GM12878 (cell line): ENCODE results near the gene TACR1.

Source experiments
- CBFB ChIP-seq: IDR thresholded peaks from 2 replicates; pipeline ENCODE4 v1.6.1; 2016; ENCODE audit warnings: antibody characterized with exemption, low read depth
- EP300 ChIP-seq, 2 experiments: fragments of 150-350 bp in 1 of 2; IDR thresholded peaks; 2 replicates each; pipeline ENCODE4 v1.6.1; 2011 to 2012; ENCODE audit warnings: low read depth in 2 of 2, low read length in 2 of 2, borderline replicate concordance in 1 of 2, improper control_type of control experiment in 1 of 2, inconsistent platforms in 1 of 2; ENCODE audit not compliant: control insufficient read depth in 1 of 2
- FOS ChIP-seq: IDR thresholded peaks from 3 replicates; pipeline ENCODE4 v1.6.1; 2011; ENCODE audit warnings: borderline replicate concordance; ENCODE audit not compliant: insufficient read length; ENCODE audit errors: extremely low read depth
- MEF2A ChIP-seq: IDR thresholded peaks from 2 replicates; pipeline ENCODE4 v1.6.1; 2011; ENCODE audit warnings: low read depth, mild to moderate bottlenecking, low read length, moderate library complexity; ENCODE audit not compliant: insufficient read depth
- POLR2AphosphoS5 ChIP-seq: IDR thresholded peaks from 2 replicates; pipeline ENCODE4 v1.6.1; 2011; ENCODE audit warnings: mild to moderate bottlenecking, low read length, inconsistent platforms
- TAF1 ChIP-seq: IDR thresholded peaks from 2 replicates; pipeline ENCODE4 v1.6.1; 2011; ENCODE audit warnings: mild to moderate bottlenecking, low read depth, low read length, borderline replicate concordance
- TF ChIP-seq, protein P1 (sequence below), 3 experiments: IDR thresholded peaks in 2 of 3; conservative IDR thresholded peaks in 1 of 3; 2 replicates each; pipeline ENCODE4 v1.5.1; 2011; ENCODE audit warnings: low read depth in 3 of 3, low read length in 3 of 3, mild to moderate bottlenecking in 3 of 3, control low read depth in 2 of 3, moderate library complexity in 2 of 3, inconsistent platforms in 1 of 3, mixed read lengths in 1 of 3; ENCODE audit not compliant: control insufficient read depth in 2 of 3, insufficient read depth in 1 of 3; ENCODE audit errors: extremely low read depth in 1 of 3
- TF ChIP-seq, protein P2 (sequence below): fragments of 450-650 bp; formaldehyde crosslinking; IDR thresholded peaks from 2 replicates; pipeline ENCODE4 v1.4.0; 2022; ENCODE audit warnings: mild to moderate bottlenecking, moderate library complexity

DNA sequence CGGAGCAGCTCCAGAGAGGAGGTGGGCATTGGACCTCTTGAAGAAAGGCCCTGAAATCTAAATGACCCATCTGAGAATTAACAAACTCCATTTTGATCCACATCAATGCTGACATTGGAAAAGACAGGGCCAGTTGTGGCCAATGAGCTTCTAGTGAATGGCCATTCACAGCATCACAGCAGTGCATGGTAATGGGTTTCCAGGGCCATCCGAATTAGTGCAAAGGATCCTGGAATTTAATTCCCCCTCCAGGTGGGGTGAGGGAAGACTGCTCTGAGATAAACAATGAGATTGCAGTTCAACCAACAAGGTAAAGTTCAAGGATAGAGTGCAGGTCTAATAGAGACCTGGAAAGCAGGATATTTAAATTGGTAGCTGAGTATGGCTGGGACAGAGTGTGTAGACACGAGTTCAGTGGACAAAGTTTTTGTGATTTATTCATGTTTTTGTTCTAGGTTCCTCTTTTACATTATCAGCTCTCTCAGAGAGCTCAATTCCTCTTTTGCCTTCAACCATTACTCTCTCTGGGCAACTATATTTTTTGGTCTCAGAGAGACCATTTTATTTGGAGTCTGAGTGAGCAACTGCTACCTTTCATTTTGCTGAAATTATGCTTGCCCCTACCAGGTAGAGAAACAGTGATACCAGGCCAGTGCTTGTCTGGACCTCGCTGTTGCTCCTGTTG lies 5.0 kb downstream of the TACR1 start:
- TF ChIP-seq, protein P1, sequence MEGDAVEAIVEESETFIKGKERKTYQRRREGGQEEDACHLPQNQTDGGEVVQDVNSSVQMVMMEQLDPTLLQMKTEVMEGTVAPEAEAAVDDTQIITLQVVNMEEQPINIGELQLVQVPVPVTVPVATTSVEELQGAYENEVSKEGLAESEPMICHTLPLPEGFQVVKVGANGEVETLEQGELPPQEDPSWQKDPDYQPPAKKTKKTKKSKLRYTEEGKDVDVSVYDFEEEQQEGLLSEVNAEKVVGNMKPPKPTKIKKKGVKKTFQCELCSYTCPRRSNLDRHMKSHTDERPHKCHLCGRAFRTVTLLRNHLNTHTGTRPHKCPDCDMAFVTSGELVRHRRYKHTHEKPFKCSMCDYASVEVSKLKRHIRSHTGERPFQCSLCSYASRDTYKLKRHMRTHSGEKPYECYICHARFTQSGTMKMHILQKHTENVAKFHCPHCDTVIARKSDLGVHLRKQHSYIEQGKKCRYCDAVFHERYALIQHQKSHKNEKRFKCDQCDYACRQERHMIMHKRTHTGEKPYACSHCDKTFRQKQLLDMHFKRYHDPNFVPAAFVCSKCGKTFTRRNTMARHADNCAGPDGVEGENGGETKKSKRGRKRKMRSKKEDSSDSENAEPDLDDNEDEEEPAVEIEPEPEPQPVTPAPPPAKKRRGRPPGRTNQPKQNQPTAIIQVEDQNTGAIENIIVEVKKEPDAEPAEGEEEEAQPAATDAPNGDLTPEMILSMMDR (IDR thresholded peaks at IDR 0.05 in 2 of 3, conservative IDR thresholded peaks at IDR 0.05 in 1 of 3; ENCODE audit: control insufficient read depth in 2 of 3, extremely low read depth in 1 of 3, insufficient read depth in 1 of 3, low read depth in 3 of 3, low read length in 3 of 3) = no peak
- TF ChIP-seq FOS = no peak
- no peak for TF ChIP-seq POLR2AphosphoS5
- TF ChIP-seq EP300 (IDR thresholded peaks at IDR 0.05; ENCODE audit: borderline replicate concordance in 1 of 2, control insufficient read depth in 1 of 2, low read depth in 2 of 2, low read length in 2 of 2) = no peak
- TF ChIP-seq MEF2A = no peak
- TF ChIP-seq TAF1 = no peak
- TF ChIP-seq, protein P2, sequence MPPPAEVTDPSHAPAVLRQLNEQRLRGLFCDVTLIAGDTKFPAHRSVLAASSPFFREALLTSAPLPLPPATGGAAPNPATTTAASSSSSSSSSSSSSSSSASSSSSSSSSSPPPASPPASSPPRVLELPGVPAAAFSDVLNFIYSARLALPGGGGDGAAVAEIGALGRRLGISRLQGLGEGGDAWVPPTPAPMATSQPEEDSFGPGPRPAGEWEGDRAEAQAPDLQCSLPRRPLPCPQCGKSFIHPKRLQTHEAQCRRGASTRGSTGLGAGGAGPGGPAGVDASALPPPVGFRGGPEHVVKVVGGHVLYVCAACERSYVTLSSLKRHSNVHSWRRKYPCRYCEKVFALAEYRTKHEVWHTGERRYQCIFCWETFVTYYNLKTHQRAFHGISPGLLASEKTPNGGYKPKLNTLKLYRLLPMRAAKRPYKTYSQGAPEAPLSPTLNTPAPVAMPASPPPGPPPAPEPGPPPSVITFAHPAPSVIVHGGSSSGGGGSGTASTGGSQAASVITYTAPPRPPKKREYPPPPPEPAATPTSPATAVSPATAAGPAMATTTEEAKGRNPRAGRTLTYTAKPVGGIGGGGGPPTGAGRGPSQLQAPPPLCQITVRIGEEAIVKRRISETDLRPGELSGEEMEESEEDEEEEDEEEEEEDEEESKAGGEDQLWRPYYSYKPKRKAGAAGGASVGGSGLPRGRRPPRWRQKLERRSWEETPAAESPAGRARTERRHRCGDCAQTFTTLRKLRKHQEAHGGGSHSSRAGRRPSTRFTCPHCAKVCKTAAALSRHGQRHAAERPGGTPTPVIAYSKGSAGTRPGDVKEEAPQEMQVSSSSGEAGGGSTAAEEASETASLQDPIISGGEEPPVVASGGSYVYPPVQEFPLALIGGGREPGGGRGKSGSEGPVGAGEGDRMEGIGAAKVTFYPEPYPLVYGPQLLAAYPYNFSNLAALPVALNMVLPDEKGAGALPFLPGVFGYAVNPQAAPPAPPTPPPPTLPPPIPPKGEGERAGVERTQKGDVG = no peak
- TF ChIP-seq CBFB = no peak
